Naive thymus-derived CD4-positive, alpha-beta T cell (primary cell): Measurements from ENCODE around the gene GAL3ST3. TPM values are rescaled to one million over a fixed set of nuclear protein-coding genes. Genes with fewer than 3 reads are reported as not detected.

ENCODE experiments used
- ATAC-seq: fragments of 150-1000 bp; cut with Tn5 transposase; 2 replicates; pipeline ENCODE4 v1.10.0; 2021; ENCODE audit warnings: mild to moderate bottlenecking, moderate library complexity
- CTCF ChIA-PET: fragments of 350-600 bp; sonication (Branson Sonifier 250); formaldehyde crosslinking; loops from one replicate; lab custom pipeline; 2021; ENCODE audit warnings: antibody characterized with exemption; lab: Charles Lee
- POLR2A ChIA-PET: fragments of 350-600 bp; sonication (Branson Sonifier 250); formaldehyde crosslinking; loops from one replicate; lab custom pipeline; 2021; ENCODE audit warnings: antibody characterized with exemption, inconsistent platforms; lab: Charles Lee
- DNase-seq, 9 donors: peaks; one replicate each; pipeline versions ENCODE4 v3.0.0 to v3.0.0-alpha.2; 2020 to 2022; ENCODE audit warnings: mixed read lengths in 1 of 9
- H3K27ac ChIP-seq: one replicate; pipeline ENCODE4 v1.7.0; 2013; ENCODE audit warnings: mild to moderate bottlenecking, low read depth, low read length, moderate library complexity
- H3K27me3 ChIP-seq, 2 donors: one replicate each; pipeline ENCODE4 v1.7.0; 2013; ENCODE audit warnings: low read length in 2 of 2, mild to moderate bottlenecking in 2 of 2, moderate library complexity in 2 of 2; ENCODE audit not compliant: control insufficient read depth in 2 of 2, insufficient read depth in 2 of 2
- H3K36me3 ChIP-seq, 3 experiments: 1 replicate in 2 of 3; 2 replicates in 1 of 3; pipeline ENCODE4 v1.7.0; 2013; ENCODE audit warnings: low read length in 3 of 3, mild to moderate bottlenecking in 3 of 3, moderate library complexity in 1 of 3; ENCODE audit not compliant: insufficient read depth in 3 of 3, control insufficient read depth in 2 of 3
- H3K4me1 ChIP-seq, 2 donors: one replicate each; pipeline ENCODE4 v1.7.0; 2013; ENCODE audit warnings: low read length in 2 of 2, mild to moderate bottlenecking in 2 of 2, moderate library complexity in 1 of 2; ENCODE audit not compliant: control insufficient read depth in 2 of 2, insufficient read depth in 2 of 2
- H3K4me3 ChIP-seq: 2 replicates; pipeline ENCODE4 v1.7.0; 2013; ENCODE audit warnings: mild to moderate bottlenecking, low read length
- H3K9me3 ChIP-seq, 3 experiments: 1 replicate in 2 of 3; 2 replicates in 1 of 3; pipeline ENCODE4 v1.7.0; 2013; ENCODE audit warnings: low read length in 3 of 3; ENCODE audit not compliant: control insufficient read depth in 2 of 3
- H3K27ac Mint-ChIP-seq, 9 donors: one replicate each; pipeline ENCODE4 v1.8.0; 2020 to 2022; ENCODE audit warnings: mixed read lengths in 9 of 9, mild to moderate bottlenecking in 8 of 9, moderate library complexity in 5 of 9, inconsistent platforms in 2 of 9
- H3K27me3 Mint-ChIP-seq, 5 donors: one replicate each; pipeline ENCODE4 v1.8.0; 2021 to 2022; ENCODE audit warnings: mixed read lengths in 5 of 5, mild to moderate bottlenecking in 1 of 5
- H3K36me3 Mint-ChIP-seq, 5 donors: one replicate each; pipeline ENCODE4 v1.8.0; 2020 to 2022; ENCODE audit warnings: mixed read lengths in 5 of 5, mild to moderate bottlenecking in 3 of 5, inconsistent platforms in 1 of 5
- H3K4me1 Mint-ChIP-seq, 7 donors: one replicate each; pipeline ENCODE4 v1.8.0; 2020 to 2022; ENCODE audit warnings: mixed read lengths in 7 of 7, mild to moderate bottlenecking in 3 of 7, inconsistent platforms in 1 of 7
- H3K4me3 Mint-ChIP-seq, 10 donors: one replicate each; pipeline ENCODE4 v1.8.0; 2020 to 2022; ENCODE audit warnings: mild to moderate bottlenecking in 10 of 10, mixed read lengths in 10 of 10, moderate library complexity in 6 of 10, inconsistent platforms in 2 of 10
- H3K9me3 Mint-ChIP-seq, 11 donors: one replicate each; pipeline ENCODE4 v1.8.0; 2020 to 2022; ENCODE audit warnings: mixed read lengths in 11 of 11, mild to moderate bottlenecking in 4 of 11, inconsistent platforms in 1 of 11, moderate library complexity in 1 of 11
- intact Hi-C, 2 donors: fragments of 100-400 bp; cut with micrococcal nuclease; formaldehyde crosslinking; loops; one replicate each; pipeline ENCODE4 v1.15.1; 2023
- polyA plus RNA-seq, 2 donors: library from polyadenylated mRNA; unstranded; fragments of 300-500 nt; fragmentation: Illumina TruSeq; gene quantifications; one replicate each; pipeline ENCODE4 v1.2.3, GENCODE V29; 2021
- total RNA-seq, 6 experiments: library from RNA in 5 of 6; stranded (reverse) in 5 of 6; gene quantifications; 1 replicate in 5 of 6; 2 replicates in 1 of 6; pipeline ENCODE4 v1.2.3 and lab custom pipeline; 2021 to 2026

The GAL3ST3 gene
- total and polyA plus RNA-seq, 7 experiments from 2014 or later: not detected

- no peaks in the 10 kb centered on the region for H3K27me3 ChIP-seq
- H3K4me3 ChIP-seq: peak overlapping the region; percentile 46
- DNase-seq (peak in 7 of 9 donors; percentile 28 to 48 (median 39)), ATAC-seq (peak; percentile 20)
- H3K4me1 ChIP-seq: peaks cover 20 to 23% of the 10 kb centered on the region in 2 donors
- peak overlapping the region; percentile 73 to 97 (median 87) for H3K4me3 Mint-ChIP-seq
- H3K4me1 Mint-ChIP-seq: peaks cover 52 to 70% (median 57%) of the 10 kb centered on the region in 7 donors
- H3K36me3 Mint-ChIP-seq: peaks cover 11 to 52% (median 43%) of the 10 kb centered on the region in 5 donors
- intact Hi-C loops: loop anchor here (1.0 to 5.0 kb wide), 7 partner anchors 24 to 66 kb away; partner anchors contain the start of genes BANF1 (in 1 of the 2) and EIF1AD (in 1 of the 2)
- H3K27ac Mint-ChIP-seq: peak overlapping the region; percentile 88 to 99 (median 94)
- no peaks in the 10 kb centered on the region for H3K9me3 ChIP-seq
- peak overlapping the region; percentile 84 for H3K27ac ChIP-seq
- peaks cover 0 to 6% (median 0%) of the 10 kb centered on the region in 11 donors for H3K9me3 Mint-ChIP-seq
- no peaks in the 10 kb centered on the region for H3K27me3 Mint-ChIP-seq
- H3K36me3 ChIP-seq: peaks cover 10 to 48% (median 21%) of the 10 kb centered on the region in 3 experiments
- ChIA-PET CTCF (interaction anchor here (0.6 to 8.7 kb wide), 24 partner anchors 7 to 213 kb away, joined by 3 to 67 read pairs (median 5); partner anchors contain the start of genes BANF1 and SF3B2), POLR2A (interaction anchor here (0.6 to 8.2 kb wide), 16 partner anchors 9 to 364 kb away, joined by 3 to 139 read pairs (median 6); partner anchors contain the start of genes BANF1, EIF1AD and SF3B2)
Observed at GRCh38 chr11:66068923-66069714, 20.2 kb upstream of the GAL3ST3 start.

DNA sequence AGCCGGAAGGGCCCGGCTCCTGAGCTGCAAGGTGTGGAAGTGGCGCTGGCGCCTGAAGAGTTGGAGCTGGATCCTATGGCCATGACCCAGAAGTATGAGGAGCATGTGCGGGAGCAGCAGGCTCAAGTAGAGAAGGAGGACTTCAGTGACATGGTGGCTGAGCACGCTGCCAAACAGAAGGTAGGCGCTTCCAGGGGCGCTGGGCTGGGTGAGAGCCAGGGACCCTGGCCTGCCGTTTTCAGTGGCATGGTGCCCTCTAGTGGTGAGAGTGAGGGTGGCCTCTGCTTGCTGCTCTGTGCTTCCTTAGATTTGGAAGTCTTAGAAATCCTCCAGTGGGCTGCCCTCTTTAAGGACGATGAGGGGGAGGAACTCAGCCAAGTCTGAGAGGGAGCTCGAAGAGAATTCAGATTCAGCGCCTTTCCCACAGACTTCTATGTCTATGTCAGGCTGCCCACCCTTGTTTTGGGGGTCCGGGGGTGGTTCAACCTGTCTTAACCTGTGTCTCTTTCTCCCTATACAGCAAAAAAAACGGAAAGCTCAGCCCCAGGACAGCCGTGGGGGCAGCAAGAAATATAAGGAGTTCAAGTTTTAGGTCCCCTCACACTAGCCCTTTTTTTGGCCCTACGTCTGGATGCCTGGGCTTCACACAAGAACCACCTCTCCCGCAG is 19.3 kb upstream of the GAL3ST3 start:
- POLR2A ChIA-PET: interaction anchor here (0.6 to 8.2 kb wide), 15 partner anchors 8 to 365 kb away, joined by 3 to 139 read pairs (median 5); partner anchors contain the start of genes BANF1, EIF1AD and SF3B2
- H3K36me3 Mint-ChIP-seq: peaks cover 20 to 58% (median 44%) of the 10 kb centered on the region in 5 donors
- H3K4me1 ChIP-seq: peaks cover 18 to 19% of the 10 kb centered on the region in 2 donors
- H3K27me3 ChIP-seq: no peaks in the 10 kb centered on the region
- peak; percentile 58 for ATAC-seq
- CTCF ChIA-PET: interaction anchor here (0.5 to 8.7 kb wide), 32 partner anchors 8 to 291 kb away, joined by 3 to 67 read pairs (median 5); partner anchors contain the start of genes BANF1 and SF3B2
- H3K27ac ChIP-seq: peak overlapping the region; percentile 84
- intact Hi-C loops: loop anchor here (1.0 to 5.0 kb wide), 7 partner anchors 23 to 66 kb away; partner anchors contain the start of genes BANF1 (in 1 of the 2) and EIF1AD (in 1 of the 2)
- no peaks in the 10 kb centered on the region for H3K27me3 Mint-ChIP-seq
- peaks cover 0 to 6% (median 0%) of the 10 kb centered on the region in 11 donors for H3K9me3 Mint-ChIP-seq
- peak overlapping the region; percentile 88 to 99 (median 94) for H3K27ac Mint-ChIP-seq
- peaks cover 16 to 53% (median 30%) of the 10 kb centered on the region in 3 experiments for H3K36me3 ChIP-seq
- H3K4me3 ChIP-seq: no peak overlapping the region
- H3K4me1 Mint-ChIP-seq: peaks cover 50 to 67% (median 58%) of the 10 kb centered on the region in 7 donors
- DNase-seq: peak; percentile 55 to 78 (median 71)
- H3K9me3 ChIP-seq: no peaks in the 10 kb centered on the region
- peak overlapping the region; percentile 15 to 96 (median 78) for H3K4me3 Mint-ChIP-seq

GRCh38 chr11:66067640-66068039 is 18.7 kb upstream of the GAL3ST3 start:
- Mint-ChIP-seq H3K27me3 (no peaks in the 10 kb centered on the region), H3K9me3 (peaks cover 0 to 8% (median 0%) of the 10 kb centered on the region in 11 donors), H3K36me3 (peaks cover 22 to 58% (median 44%) of the 10 kb centered on the region in 5 donors)

GRCh38 chr11:66066751-66067150 is 17.8 kb upstream of the GAL3ST3 start:
- peaks cover 22 to 53% (median 43%) of the 10 kb centered on the region in 5 donors for H3K36me3 Mint-ChIP-seq
- CTCF ChIA-PET: interaction anchor here (1.0 to 8.7 kb wide), 10 partner anchors 13 to 82 kb away, joined by 3 to 67 read pairs (median 9); partner anchors contain the start of gene SF3B2

More at GRCh38 chr11:66067640-66068039, 18.7 kb upstream of the GAL3ST3 start:
- H3K4me3 ChIP-seq: no peak overlapping the region
- ATAC-seq (no peak), DNase-seq (no peak)
- intact Hi-C loops: loop anchor here (1.0 to 5.0 kb wide), 7 partner anchors 23 to 67 kb away; partner anchors contain the start of genes BANF1 (in 1 of the 2) and EIF1AD (in 1 of the 2)
- no peaks in the 10 kb centered on the region for H3K27me3 ChIP-seq
- H3K4me1 Mint-ChIP-seq: peaks cover 44 to 67% (median 55%) of the 10 kb centered on the region in 7 donors
- H3K9me3 ChIP-seq: no peaks in the 10 kb centered on the region
- CTCF ChIA-PET: interaction anchor here (0.5 to 8.7 kb wide), 21 partner anchors 9 to 291 kb away, joined by 3 to 67 read pairs (median 5); partner anchors contain the start of genes BANF1 and SF3B2
- H3K4me3 Mint-ChIP-seq: peak overlapping the region in 1 of 10 donors; percentile 93
- peak overlapping the region; percentile 72 to 99 (median 93) for H3K27ac Mint-ChIP-seq
- peak overlapping the region; percentile 44 for H3K27ac ChIP-seq
- H3K4me1 ChIP-seq: peaks cover 13 to 14% of the 10 kb centered on the region in 2 donors
- H3K36me3 ChIP-seq: peaks cover 18 to 54% (median 36%) of the 10 kb centered on the region in 3 experiments
- POLR2A ChIA-PET: interaction anchor here (1.2 to 8.2 kb wide), 10 partner anchors 9 to 65 kb away, joined by 3 to 139 read pairs (median 6); partner anchors contain the start of genes BANF1, EIF1AD and SF3B2

GRCh38 chr11:66064571-66064970 is 15.6 kb upstream of the GAL3ST3 start:
- H3K4me3 Mint-ChIP-seq: no peak overlapping the region
- H3K27me3 Mint-ChIP-seq: no peaks in the 10 kb centered on the region
- H3K27ac Mint-ChIP-seq: peak overlapping the region in 6 of 9 donors; percentile 22 to 84 (median 66)

More at GRCh38 chr11:66066751-66067150, 17.8 kb upstream of the GAL3ST3 start:
- Mint-ChIP-seq H3K9me3 (peaks cover 0 to 8% (median 0%) of the 10 kb centered on the region in 11 donors), H3K27ac (peak overlapping the region; percentile 2 to 99 (median 80)), H3K27me3 (no peaks in the 10 kb centered on the region), H3K4me1 (peaks cover 36 to 60% (median 48%) of the 10 kb centered on the region in 7 donors), H3K4me3 (no peak overlapping the region)
- ATAC-seq (no peak), DNase-seq (no peak)
- H3K4me3 ChIP-seq: no peak overlapping the region
- H3K9me3 ChIP-seq: no peaks in the 10 kb centered on the region
- POLR2A ChIA-PET: interaction anchor here (1.2 to 8.2 kb wide), 6 partner anchors 8 to 58 kb away, joined by 3 to 139 read pairs (median 4); partner anchors contain the start of gene SF3B2
- H3K27ac ChIP-seq: peak overlapping the region; percentile 25
- peaks cover 5 to 6% of the 10 kb centered on the region in 2 donors for H3K4me1 ChIP-seq
- H3K27me3 ChIP-seq: no peaks in the 10 kb centered on the region
- intact Hi-C loops: loop anchor here in 1 of 2 donors (5.0 kb wide), 1 partner anchor 36 kb away; no protein-coding TSS in a partner anchor
- peaks cover 19 to 62% (median 39%) of the 10 kb centered on the region in 3 experiments for H3K36me3 ChIP-seq

More at GRCh38 chr11:66064571-66064970, 15.6 kb upstream of the GAL3ST3 start:
- Histone ChIP-seq H3K36me3 (peaks cover 34 to 80% (median 61%) of the 10 kb centered on the region in 3 experiments), H3K4me1 (peaks cover 4 to 6% of the 10 kb centered on the region in 2 donors), H3K4me3 (no peak overlapping the region), H3K27me3 (no peaks in the 10 kb centered on the region), H3K27ac (no peak overlapping the region), H3K9me3 (no peaks in the 10 kb centered on the region)
- Mint-ChIP-seq H3K9me3 (peaks cover 0 to 8% (median 0%) of the 10 kb centered on the region in 11 donors), H3K36me3 (peaks cover 27 to 68% (median 58%) of the 10 kb centered on the region in 5 donors), H3K4me1 (peaks cover 36 to 60% (median 55%) of the 10 kb centered on the region in 7 donors)
- DNase-seq (no peak), ATAC-seq (no peak)
- intact Hi-C loops: no loop called here
- POLR2A ChIA-PET: interaction anchor here (1.1 kb wide), 1 partner anchor 49 kb away, joined by 3 read pairs; no protein-coding TSS in a partner anchor
- CTCF ChIA-PET: interaction anchor here (0.7 to 8.7 kb wide), 5 partner anchors 12 to 114 kb away, joined by 3 to 67 read pairs (median 4); partner anchors contain the start of gene SF3B2
